ENCODE measurements around the gene RNF150.

RNF150 gene

DNA sequence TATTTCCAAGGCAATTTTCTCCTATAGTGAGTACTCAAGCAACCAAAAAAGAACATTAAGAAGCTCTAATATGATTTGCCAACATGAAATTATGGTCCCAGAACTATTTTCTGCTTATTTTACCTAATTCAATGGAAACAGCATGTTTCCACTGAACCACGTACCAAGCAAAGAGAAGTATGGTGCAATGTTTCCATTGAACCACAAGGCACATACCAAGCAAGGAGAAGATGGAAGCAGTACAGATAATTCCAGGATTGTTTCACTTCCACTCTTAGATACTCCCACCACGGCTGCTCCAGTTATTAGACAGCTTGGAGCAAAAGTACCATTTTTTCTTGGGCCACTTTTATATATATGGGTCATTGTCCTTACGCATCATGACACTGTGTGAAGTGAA lies 164.9 kb downstream of the RNF150 start:
- no peak overlapping the region for H3K4me2 ChIP-seq (ENCODE audit: low read depth, low read length, poor library complexity, severe bottlenecking)
- no peaks in the 10 kb centered on the region for H3K4me1 ChIP-seq (ENCODE audit: insufficient read depth, low read length, poor library complexity, severe bottlenecking)
- H3K27me3 ChIP-seq (ENCODE audit: insufficient read depth, low read length, poor library complexity, severe bottlenecking) = no peaks in the 10 kb centered on the region
- H2AFZ ChIP-seq (ENCODE audit: low read length) = no peak overlapping the region
- no peaks in the 10 kb centered on the region for H3K9me3 ChIP-seq (ENCODE audit: insufficient read depth, low read depth, low read length)
- no peak overlapping the region for H3K4me3 ChIP-seq (ENCODE audit: low read length, poor library complexity, severe bottlenecking)
- no peaks in the 10 kb centered on the region for H3F3A ChIP-seq (ENCODE audit: low read depth)
- no peaks in the 10 kb centered on the region for H3K9me2 ChIP-seq (replicated peaks; ENCODE audit: low read depth, low read length)
- TF ChIP-seq, protein P1, sequence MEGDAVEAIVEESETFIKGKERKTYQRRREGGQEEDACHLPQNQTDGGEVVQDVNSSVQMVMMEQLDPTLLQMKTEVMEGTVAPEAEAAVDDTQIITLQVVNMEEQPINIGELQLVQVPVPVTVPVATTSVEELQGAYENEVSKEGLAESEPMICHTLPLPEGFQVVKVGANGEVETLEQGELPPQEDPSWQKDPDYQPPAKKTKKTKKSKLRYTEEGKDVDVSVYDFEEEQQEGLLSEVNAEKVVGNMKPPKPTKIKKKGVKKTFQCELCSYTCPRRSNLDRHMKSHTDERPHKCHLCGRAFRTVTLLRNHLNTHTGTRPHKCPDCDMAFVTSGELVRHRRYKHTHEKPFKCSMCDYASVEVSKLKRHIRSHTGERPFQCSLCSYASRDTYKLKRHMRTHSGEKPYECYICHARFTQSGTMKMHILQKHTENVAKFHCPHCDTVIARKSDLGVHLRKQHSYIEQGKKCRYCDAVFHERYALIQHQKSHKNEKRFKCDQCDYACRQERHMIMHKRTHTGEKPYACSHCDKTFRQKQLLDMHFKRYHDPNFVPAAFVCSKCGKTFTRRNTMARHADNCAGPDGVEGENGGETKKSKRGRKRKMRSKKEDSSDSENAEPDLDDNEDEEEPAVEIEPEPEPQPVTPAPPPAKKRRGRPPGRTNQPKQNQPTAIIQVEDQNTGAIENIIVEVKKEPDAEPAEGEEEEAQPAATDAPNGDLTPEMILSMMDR (conservative IDR thresholded peaks at IDR 0.05; ENCODE audit: low read length) = no peak
- no peak for TF ChIP-seq EZH2phosphoT487 (IDR thresholded peaks at IDR 0.05; ENCODE audit: borderline replicate concordance)
- H3K79me2 ChIP-seq (ENCODE audit: insufficient read depth, low read length) = no peaks in the 10 kb centered on the region
- H3K9ac ChIP-seq (ENCODE audit: low read depth, low read length, poor library complexity, severe bottlenecking) = no peak overlapping the region
- H4K20me1 ChIP-seq (ENCODE audit: insufficient read depth, low read length, poor library complexity, severe bottlenecking) = no peaks in the 10 kb centered on the region
- peaks cover 8% of the 10 kb centered on the region; the same call in 1 of the 2 replicates for H3K36me3 ChIP-seq (ENCODE audit: insufficient read depth, low read length)

DNA sequence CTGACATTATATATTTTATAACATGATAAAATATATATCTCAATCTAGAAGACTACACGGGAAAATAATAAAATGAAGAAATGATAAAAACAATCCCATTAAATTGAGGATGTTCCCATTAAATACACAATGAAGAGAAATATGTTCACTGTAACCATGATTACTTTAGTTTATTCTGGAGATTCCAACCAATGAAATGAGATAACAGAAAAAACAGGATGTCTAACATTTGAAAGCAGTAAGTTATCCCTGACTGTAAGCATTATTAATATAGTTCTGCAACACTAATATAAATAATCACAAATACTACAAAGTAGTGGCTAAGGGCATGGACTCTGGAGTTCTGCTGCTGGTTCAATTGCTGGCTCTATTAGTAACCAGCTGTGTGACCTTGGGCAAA lies 169.4 kb downstream of the RNF150 start:
- Histone ChIP-seq H3F3A (ENCODE audit: low read depth) (no peaks in the 10 kb centered on the region), H3K4me2 (ENCODE audit: low read depth, low read length, poor library complexity, severe bottlenecking) (no peak overlapping the region), H2AFZ (ENCODE audit: low read length) (no peak overlapping the region), H3K9ac (ENCODE audit: low read depth, low read length, poor library complexity, severe bottlenecking) (no peak overlapping the region), H3K27me3 (ENCODE audit: insufficient read depth, low read length, poor library complexity, severe bottlenecking) (no peaks in the 10 kb centered on the region), H3K4me3 (ENCODE audit: low read length, poor library complexity, severe bottlenecking) (no peak overlapping the region), H3K9me2 (replicated peaks; ENCODE audit: low read depth, low read length) (no peaks in the 10 kb centered on the region), H3K79me2 (ENCODE audit: insufficient read depth, low read length) (no peaks in the 10 kb centered on the region), H3K4me1 (ENCODE audit: insufficient read depth, low read length, poor library complexity, severe bottlenecking) (no peaks in the 10 kb centered on the region), H3K9me3 (ENCODE audit: insufficient read depth, low read depth, low read length) (no peaks in the 10 kb centered on the region), H3K36me3 (ENCODE audit: insufficient read depth, low read length) (peaks cover 8% of the 10 kb centered on the region; the same call in 1 of the 2 replicates), H4K20me1 (ENCODE audit: insufficient read depth, low read length, poor library complexity, severe bottlenecking) (no peaks in the 10 kb centered on the region)
- no peak for TF ChIP-seq EZH2phosphoT487 (IDR thresholded peaks at IDR 0.05; ENCODE audit: borderline replicate concordance)
- TF ChIP-seq, protein P1 (conservative IDR thresholded peaks at IDR 0.05; ENCODE audit: low read length) = no peak

DNA sequence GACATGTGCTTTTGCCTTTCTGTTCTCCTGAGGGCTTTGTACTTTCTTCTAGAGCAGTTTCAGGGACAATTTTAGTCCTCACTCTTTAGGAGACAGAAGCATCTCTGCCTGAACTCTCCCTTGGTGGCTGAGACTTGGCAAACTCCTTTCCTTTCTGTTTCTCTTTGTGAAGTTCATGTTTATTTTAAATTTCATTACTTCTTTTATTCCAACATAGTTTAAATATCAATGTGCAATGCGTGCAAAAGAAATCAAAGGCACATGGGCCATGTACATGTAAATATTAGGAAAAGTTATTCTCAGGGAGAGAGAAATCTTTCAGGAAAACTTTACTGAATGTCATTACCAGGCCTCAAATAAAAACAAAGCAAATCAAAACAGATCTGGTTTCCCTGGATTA lies 177.6 kb downstream of the RNF150 start:
- no peaks in the 10 kb centered on the region for H3K9me3 ChIP-seq (ENCODE audit: insufficient read depth, low read depth, low read length)
- H3K36me3 ChIP-seq (ENCODE audit: insufficient read depth, low read length) = 0 out of 2 replicates have a peak, but pooled peaks cover 5% of the 10 kb centered on the region
- TF ChIP-seq, protein P1 (conservative IDR thresholded peaks at IDR 0.05; ENCODE audit: low read length) = no peak
- TF ChIP-seq EZH2phosphoT487 (IDR thresholded peaks at IDR 0.05; ENCODE audit: borderline replicate concordance) = no peak
- H3K9ac ChIP-seq (ENCODE audit: low read depth, low read length, poor library complexity, severe bottlenecking) = no peak overlapping the region
- no peaks in the 10 kb centered on the region for H3K9me2 ChIP-seq (replicated peaks; ENCODE audit: low read depth, low read length)
- H2AFZ ChIP-seq (ENCODE audit: low read length) = no peak overlapping the region
- H3K4me2 ChIP-seq (ENCODE audit: low read depth, low read length, poor library complexity, severe bottlenecking) = no peak overlapping the region
- H3K79me2 ChIP-seq (ENCODE audit: insufficient read depth, low read length) = no peaks in the 10 kb centered on the region; the same call in 1 of the 2 replicates
- no peak overlapping the region for H3K4me3 ChIP-seq (ENCODE audit: low read length, poor library complexity, severe bottlenecking)
- H4K20me1 ChIP-seq (ENCODE audit: insufficient read depth, low read length, poor library complexity, severe bottlenecking) = no peaks in the 10 kb centered on the region
- H3F3A ChIP-seq (ENCODE audit: low read depth) = no peaks in the 10 kb centered on the region
- no peaks in the 10 kb centered on the region for H3K4me1 ChIP-seq (ENCODE audit: insufficient read depth, low read length, poor library complexity, severe bottlenecking)
- no peaks in the 10 kb centered on the region for H3K27me3 ChIP-seq (ENCODE audit: insufficient read depth, low read length, poor library complexity, severe bottlenecking)
